ENCODE data around the gene NT5C3B. TPM values are rescaled to one million over a fixed set of nuclear protein-coding genes. Genes with fewer than 3 reads are reported as not detected.

Gene NT5C3B
- total RNA-seq, 1 donor from 2014 or later = 19.3 TPM

Other genes starting within 250 kb of the NT5C3B start
- gene KRT14, start 249.3 kb downstream of the NT5C3B start, total RNA-seq = not detected
- gene KRT16, start 223.5 kb downstream of the NT5C3B start, total RNA-seq = not detected
- not detected for gene KRT17, start 211.7 kb downstream of the NT5C3B start, total RNA-seq
- 1,209 TPM for gene EIF1, start 147.3 kb downstream of the NT5C3B start, total RNA-seq
- gene GAST, start 123.9 kb downstream of the NT5C3B start, total RNA-seq = not detected
- gene HAP1, start 101.6 kb downstream of the NT5C3B start, total RNA-seq = not detected
- 217 TPM for gene JUP, start 49.5 kb downstream of the NT5C3B start, total RNA-seq
- 7.0 TPM for gene P3H4, start 24.3 kb downstream of the NT5C3B start, total RNA-seq
- 10.2 TPM for gene FKBP10, start 23.2 kb downstream of the NT5C3B start, total RNA-seq
- 0.12 TPM for gene KLHL10, start 1.6 kb upstream of the NT5C3B start, total RNA-seq
- 3.5 TPM for gene KLHL11, start 29.2 kb upstream of the NT5C3B start, total RNA-seq
- 24.5 TPM for gene ACLY, start 82.7 kb upstream of the NT5C3B start, total RNA-seq
- gene ODAD4, start 94.4 kb upstream of the NT5C3B start, total RNA-seq = 0.52 TPM
- gene CNP, start 130.6 kb upstream of the NT5C3B start, total RNA-seq = 28.6 TPM
- gene DNAJC7, start 181.2 kb upstream of the NT5C3B start, total RNA-seq = 76.6 TPM
- gene NKIRAS2, start 183.9 kb upstream of the NT5C3B start, total RNA-seq = 44.8 TPM
- 0.52 TPM for gene C17orf113, start 214.4 kb upstream of the NT5C3B start, total RNA-seq